HEK293 (cell line): ENCODE data around the gene TRIM51.

Experiments
- CTCF ChIA-PET: fragments of 350-600 bp; formaldehyde crosslinking; extraction: SDS; loops from one replicate; lab custom pipeline; 2021; ENCODE audit warnings: antibody characterized with exemption; lab: Yijun Ruan, JAX
- POLR2A ChIA-PET: fragments of 300-600 bp; formaldehyde crosslinking; extraction: SDS; loops from one replicate; lab custom pipeline; 2020; ENCODE audit warnings: antibody characterized with exemption, inconsistent platforms; lab: Yijun Ruan, JAX
- H3K27ac ChIP-seq: fragments of 200-500 bp; sonication (Bioruptor generic); 2 replicates; pipeline ENCODE4 v1.5.1; 2014; ENCODE audit warnings: low read depth, low read length, control low read depth, inconsistent platforms; ENCODE audit errors: extremely low read depth
- H3K36me3 ChIP-seq, 2 experiments: fragments of 200-500 bp in 1 of 2; sonication (Bioruptor generic) in 1 of 2; 1 replicate in 1 of 2; 2 replicates in 1 of 2; pipeline ENCODE4 v1.5.1; 2014 to 2017; ENCODE audit warnings: inconsistent platforms in 2 of 2, low read length in 2 of 2; ENCODE audit not compliant: control insufficient read depth in 2 of 2, insufficient read depth in 1 of 2
- H3K4me1 ChIP-seq: fragments of 200-500 bp; sonication (Bioruptor generic); 2 replicates; pipeline ENCODE4 v1.5.1; 2014; ENCODE audit warnings: mild to moderate bottlenecking, low read length, inconsistent platforms; ENCODE audit not compliant: control insufficient read depth, insufficient read depth
- H3K4me3 ChIP-seq: 2 replicates; pipeline ENCODE4 v1.5.1; 2011; ENCODE audit warnings: low read depth, mild to moderate bottlenecking, control low read depth, low read length, moderate library complexity
- H3K9me3 ChIP-seq: fragments of 200-500 bp; sonication (Bioruptor generic); 2 replicates; pipeline ENCODE4 v1.5.1; 2014; ENCODE audit warnings: low read depth, low read length, inconsistent platforms; ENCODE audit not compliant: control insufficient read depth, insufficient read depth
- ELK4 ChIP-seq: IDR thresholded peaks from 2 replicates; pipeline ENCODE4 v1.6.1; 2011; ENCODE audit warnings: mild to moderate bottlenecking, low read depth, low read length, borderline replicate concordance
- GLI2 ChIP-seq: fragments of 450-650 bp; formaldehyde crosslinking; IDR thresholded peaks from 2 replicates; pipeline ENCODE4; 2017; ENCODE audit warnings: missing biosample characterization, missing genetic modification characterization, low read depth, borderline replicate concordance
- HIC1 ChIP-seq: fragments of 450-650 bp; formaldehyde crosslinking; IDR thresholded peaks from 2 replicates; pipeline ENCODE4 v1.5.1; 2016; ENCODE audit warnings: missing biosample characterization, missing genetic modification characterization
- KLF1 ChIP-seq: fragments of 450-650 bp; formaldehyde crosslinking; IDR thresholded peaks from 2 replicates; pipeline ENCODE4 v1.5.1; 2016; ENCODE audit warnings: missing biosample characterization, missing genetic modification characterization
- KLF9 ChIP-seq: fragments of 450-650 bp; formaldehyde crosslinking; IDR thresholded peaks from 2 replicates; pipeline ENCODE4 v1.5.1; 2016; ENCODE audit warnings: missing biosample characterization, missing genetic modification characterization, low read depth
- PRDM4 ChIP-seq: fragments of 450-650 bp; formaldehyde crosslinking; IDR thresholded peaks from 2 replicates; pipeline ENCODE4 v1.5.1; 2017; ENCODE audit warnings: missing biosample characterization, missing genetic modification characterization
- TRIM28 ChIP-seq: IDR thresholded peaks from 2 replicates; pipeline ENCODE4 v1.6.1; 2011; ENCODE audit warnings: low read length, control low read depth, borderline replicate concordance
- ZBTB6 ChIP-seq: fragments of 450-650 bp; formaldehyde crosslinking; IDR thresholded peaks from 2 replicates; pipeline ENCODE4 v1.5.1; 2017; ENCODE audit warnings: missing biosample characterization, missing genetic modification characterization
- ZNF132 ChIP-seq: fragments of 450-650 bp; formaldehyde crosslinking; IDR thresholded peaks from 2 replicates; pipeline ENCODE4 v1.5.1; 2017; ENCODE audit warnings: missing biosample characterization, missing genetic modification characterization, borderline replicate concordance
- ZNF133 ChIP-seq: fragments of 450-650 bp; formaldehyde crosslinking; IDR thresholded peaks from 2 replicates; pipeline ENCODE4 v1.5.1; 2016; ENCODE audit warnings: missing biosample characterization, missing genetic modification characterization
- ZNF223 ChIP-seq: fragments of 450-650 bp; formaldehyde crosslinking; IDR thresholded peaks from 2 replicates; pipeline ENCODE4 v1.5.1; 2016; ENCODE audit warnings: missing biosample characterization, missing genetic modification characterization
- ZNF280D ChIP-seq: fragments of 450-650 bp; formaldehyde crosslinking; IDR thresholded peaks from 2 replicates; pipeline ENCODE4 v1.5.1; 2016; ENCODE audit warnings: missing biosample characterization, missing genetic modification characterization
- ZNF311 ChIP-seq: fragments of 450-650 bp; formaldehyde crosslinking; IDR thresholded peaks from 2 replicates; pipeline ENCODE4 v1.5.1; 2017; ENCODE audit warnings: missing biosample characterization, missing genetic modification characterization, borderline replicate concordance
- ZNF335 ChIP-seq: fragments of 450-650 bp; formaldehyde crosslinking; conservative IDR thresholded peaks from 2 replicates; pipeline ENCODE4 v1.5.1; 2016; ENCODE audit warnings: missing biosample characterization, missing genetic modification characterization
- ZNF48 ChIP-seq: fragments of 450-650 bp; formaldehyde crosslinking; IDR thresholded peaks from 2 replicates; pipeline ENCODE4 v1.5.1; 2016; ENCODE audit warnings: missing biosample characterization, missing genetic modification characterization
- ZNF514 ChIP-seq: fragments of 450-650 bp; formaldehyde crosslinking; IDR thresholded peaks from 2 replicates; pipeline ENCODE4 v1.5.1; 2016; ENCODE audit warnings: missing biosample characterization, missing genetic modification characterization
- ZNF585B ChIP-seq: fragments of 450-650 bp; formaldehyde crosslinking; IDR thresholded peaks from 2 replicates; pipeline ENCODE4 v1.5.1; 2016; ENCODE audit warnings: missing biosample characterization, missing genetic modification characterization
- ZNF645 ChIP-seq: fragments of 450-650 bp; formaldehyde crosslinking; IDR thresholded peaks from 2 replicates; pipeline ENCODE4; 2016; ENCODE audit warnings: missing biosample characterization, missing genetic modification characterization
- ZNF654 ChIP-seq: fragments of 450-650 bp; formaldehyde crosslinking; IDR thresholded peaks from 2 replicates; pipeline ENCODE4 v1.5.1; 2016; ENCODE audit warnings: low read depth, missing biosample characterization, missing genetic modification characterization
- ZNF777 ChIP-seq: fragments of 450-650 bp; formaldehyde crosslinking; IDR thresholded peaks from 2 replicates; pipeline ENCODE4 v1.5.1; 2017; ENCODE audit warnings: missing biosample characterization, missing genetic modification characterization, borderline replicate concordance
- ZXDB ChIP-seq: fragments of 450-650 bp; formaldehyde crosslinking; IDR thresholded peaks from 2 replicates; pipeline ENCODE4 v1.5.1; 2016; ENCODE audit warnings: missing biosample characterization, missing genetic modification characterization

Gene TRIM51

GRCh38 chr11:55914482-55914881 lies 31.4 kb downstream of the TRIM51 start, which contains the start of gene OR5W2:
Gene OR5W2 (minus strand): TSS chr11:55914582. CDS start chr11:55914582, 0 bp downstream.
- no peaks in the 10 kb centered on the region for H3K36me3 ChIP-seq
- H3K27ac ChIP-seq: no peak within 1 kb of the TSS
- H3K4me3 ChIP-seq: no peak within 1 kb of the TSS
- no peaks in the 10 kb centered on the region for H3K4me1 ChIP-seq
- no peak for TF ChIP-seq ZBTB6
- no peak for TF ChIP-seq ZNF654 (tag by site-specific recombination)
- no peak for TF ChIP-seq TRIM28
- ChIA-PET CTCF (no interaction called here), POLR2A (no interaction called here)
- no peaks in the 10 kb centered on the region for H3K9me3 ChIP-seq

GRCh38 chr11:55920537-55920936 lies 37.4 kb downstream of the TRIM51 start:
- CTCF ChIA-PET: interaction anchor here (1.0 kb wide), 1 partner anchor 19 kb away, joined by 3 read pairs; no protein-coding TSS in a partner anchor
- Histone ChIP-seq H3K27ac (no peak overlapping the region), H3K36me3 (no peaks in the 10 kb centered on the region), H3K4me1 (no peaks in the 10 kb centered on the region), H3K9me3 (no peaks in the 10 kb centered on the region), H3K4me3 (no peak overlapping the region)
- POLR2A ChIA-PET: no interaction called here
- TF ChIP-seq ZXDB (tag by site-specific recombination): no peak
- TF ChIP-seq GLI2: no peak
- no peak for TF ChIP-seq ZNF335 (tag by site-specific recombination)
- TF ChIP-seq KLF9 (tag by site-specific recombination): no peak
- TF ChIP-seq KLF1 (tag by site-specific recombination): no peak
- TF ChIP-seq ZNF645 (tag by site-specific recombination): no peak
- TF ChIP-seq ZNF133: no peak
- no peak for TF ChIP-seq ZNF585B
- no peak for TF ChIP-seq ELK4
- TF ChIP-seq ZNF132 (tag by site-specific recombination): no peak
- TF ChIP-seq ZNF311: no peak
- no peak for TF ChIP-seq ZNF514 (tag by site-specific recombination)
- no peak for TF ChIP-seq HIC1 (tag by site-specific recombination)
- TF ChIP-seq PRDM4 (tag by site-specific recombination): no peak
- TF ChIP-seq ZNF280D: no peak
- no peak for TF ChIP-seq ZNF48
- TF ChIP-seq ZNF777 (tag by site-specific recombination): no peak
- TF ChIP-seq ZNF223 (tag by site-specific recombination): no peak
